GM12878 (cell line): ENCODE measurements around the gene TNRC18. TPM values are rescaled to one million over a fixed set of nuclear protein-coding genes. Genes with fewer than 3 reads are reported as not detected.
"Not testable (repeated sequence)": the region's sequence is repeated elsewhere in the genome, so short reads cannot be mapped to it uniquely, and the experiment has no call there.

Source experiments
- ATAC-seq: fragments of 200-7000 bp; cut with Tn5 transposase; 3 replicates; pipeline ENCODE4 v1.9.1; 2020; ENCODE audit warnings: mild to moderate bottlenecking, moderate library complexity
- BruUV-seq: library from RNA; stranded (reverse); fragments of 400-500 nt; replicated peaks from 2 replicates; lab custom pipeline; 2021; lab: Mats Ljungman, UMichigan
- CTCF ChIA-PET: fragments of 300-600 bp; sonication (Branson Sonifier 250); formaldehyde crosslinking; extraction: SDS; loops from one replicate; lab custom pipeline; 2021; ENCODE audit warnings: inconsistent platforms; lab: Yijun Ruan, JAX
- POLR2A ChIA-PET: fragments of 350-600 bp; formaldehyde crosslinking; extraction: SDS; loops from one replicate; lab custom pipeline; 2021; ENCODE audit warnings: inconsistent platforms; lab: Charles Lee
- RAD21 ChIA-PET: fragments of 300-600 bp; sonication (Branson Sonifier 250); formaldehyde crosslinking; loops from one replicate; lab custom pipeline; 2023; ENCODE audit warnings: antibody characterized with exemption; ENCODE audit not compliant: unreplicated experiment; lab: Charles Lee
- SMC1A ChIA-PET: fragments of 300-600 bp; sonication (Branson Sonifier 250); formaldehyde crosslinking; loops from one replicate; lab custom pipeline; 2023; ENCODE audit not compliant: unreplicated experiment, uncharacterized antibody; lab: Charles Lee
- DNase-seq: peaks from one replicate; pipeline ENCODE4 v3.0.0-alpha.2; 2011; ENCODE audit warnings: low read depth, low spot score
- FAIRE-seq: peaks from 3 replicates; lab custom pipeline; 2011; peaks lifted over from hg19 to GRCh38; lab: Jason Lieb, UNC
- H2AFZ ChIP-seq: 2 replicates; pipeline ENCODE4 v1.6.0; 2011; ENCODE audit warnings: low read depth, low read length, control low read depth; ENCODE audit not compliant: control insufficient read depth
- H3K27ac ChIP-seq: 2 replicates; pipeline ENCODE4 v1.5.1; 2011; ENCODE audit warnings: control low read depth; ENCODE audit not compliant: control insufficient read depth, insufficient read depth
- H3K27me3 ChIP-seq, 2 experiments: replicated peaks in 1 of 2; 2 replicates each; pipeline versions ENCODE4 v1.6.0 to v1.6.1; 2011; ENCODE audit warnings: low read length in 1 of 2; ENCODE audit not compliant: control insufficient read depth in 2 of 2, insufficient read depth in 2 of 2
- H3K36me3 ChIP-seq, 2 experiments: 2 replicates each; pipeline ENCODE4 v1.5.1; 2011; ENCODE audit warnings: low read length in 1 of 2; ENCODE audit not compliant: control insufficient read depth in 2 of 2, insufficient read depth in 2 of 2
- H3K4me1 ChIP-seq: 2 replicates; pipeline ENCODE4 v1.6.1; 2011; ENCODE audit warnings: mild to moderate bottlenecking, low read length, moderate library complexity, mixed read lengths; ENCODE audit not compliant: control insufficient read depth, insufficient read depth
- H3K4me2 ChIP-seq: 2 replicates; pipeline ENCODE4 v1.6.0; 2011; ENCODE audit warnings: control low read depth; ENCODE audit not compliant: control insufficient read depth, insufficient read depth
- H3K4me3 ChIP-seq: fragments of 200-600 bp; sonication (generic); 2 replicates; pipeline ENCODE4 v1.5.1; 2016
- H3K79me2 ChIP-seq: 2 replicates; pipeline ENCODE4 v1.6.0; 2011; ENCODE audit warnings: low read length; ENCODE audit not compliant: control insufficient read depth, insufficient read depth
- H3K9ac ChIP-seq: 2 replicates; pipeline ENCODE4 v1.8.0; 2011; ENCODE audit warnings: low read length, control low read depth, mixed read lengths; ENCODE audit not compliant: control insufficient read depth, insufficient read depth
- H3K9me3 ChIP-seq: replicated peaks from 3 replicates; pipeline ENCODE4 v1.5.1; 2011; ENCODE audit warnings: mild to moderate bottlenecking, low read length; ENCODE audit not compliant: control insufficient read depth, insufficient read depth
- H4K20me1 ChIP-seq: 2 replicates; pipeline ENCODE4 v1.6.0; 2011; ENCODE audit not compliant: control insufficient read depth, insufficient read depth
- CBX5 ChIP-seq: sonication (generic); IDR thresholded peaks from 2 replicates; pipeline ENCODE4 v1.6.1; 2016; ENCODE audit warnings: low read depth, moderate library complexity, mild to moderate bottlenecking, inconsistent platforms
- GATAD2B ChIP-seq: fragments of 450-650 bp; conservative IDR thresholded peaks from 2 replicates; pipeline ENCODE4 v1.6.1; 2017; ENCODE audit warnings: low read depth, mild to moderate bottlenecking, moderate library complexity
- MTA2 ChIP-seq: fragments of 450-650 bp; IDR thresholded peaks from 2 replicates; pipeline ENCODE4 v1.6.1; 2016; ENCODE audit warnings: low read depth, mild to moderate bottlenecking, moderate library complexity
- NR2C1 ChIP-seq: fragments of 450-650 bp; IDR thresholded peaks from 2 replicates; pipeline ENCODE4 v1.6.1; 2017; ENCODE audit warnings: antibody characterized with exemption, mild to moderate bottlenecking, moderate library complexity
- RELB ChIP-seq: fragments of 450-650 bp; IDR thresholded peaks from 2 replicates; pipeline ENCODE4 v1.6.1; 2017; ENCODE audit warnings: low read depth, mild to moderate bottlenecking, moderate library complexity
- TCF12 ChIP-seq: IDR thresholded peaks from 2 replicates; pipeline ENCODE4 v1.6.1; 2011; ENCODE audit warnings: low read depth, mild to moderate bottlenecking, low read length
- ZNF592 ChIP-seq: fragments of 450-650 bp; IDR thresholded peaks from 2 replicates; pipeline ENCODE4 v1.6.1; 2017; ENCODE audit warnings: mild to moderate bottlenecking, moderate library complexity
- WGBS: methylation state at CpG from one replicate; pipeline ENCODE4 v1.1.6; 2016; ENCODE audit warnings: low lambda C conversion rate; ENCODE audit not compliant: insufficient replicate concordance, insufficient coverage; ENCODE audit errors: missing lambda C conversion rate; 5-methylcytosine and 5-hydroxymethylcytosine counted together
- in situ Hi-C: fragments of 300-500 bp; cut with MboI; formaldehyde crosslinking; loops from 9 replicates; pipeline ENCODE4 v1.14.3; 2018; ENCODE audit warnings: mixed read lengths
- intact Hi-C: fragments of 100-400 bp; cut with micrococcal nuclease; formaldehyde crosslinking; loops from one replicate; pipeline ENCODE4 v1.14.2; 2022; ENCODE audit not compliant: unreplicated experiment
- polyA plus RNA-seq, 11 experiments: library from polyadenylated mRNA; depleted of rRNA in 4 of 11; unstranded in 6 of 11; stranded (reverse) in 5 of 11; fragments of >200 nt; fragmentation: Nextera tagmentation in 4 of 11; fragmentation: Illumina TruSeq in 1 of 11; extraction: Ambion mirVana in 4 of 11; extraction: Trizol in 1 of 11; gene quantifications; 1 replicate in 1 of 11; 2 replicates in 10 of 11; pipeline versions ENCODE4 v1.2.1 to v1.2.3, GENCODE V29; 2011 to 2016; ENCODE audit warnings: inconsistent platforms in 2 of 11, missing spikeins in 2 of 11, low read depth in 1 of 11
- total RNA-seq, 4 experiments: library from RNA; depleted of rRNA in 3 of 4; stranded (reverse); fragments of >200 nt in 3 of 4; fragmentation: Illumina TruSeq in 1 of 4; extraction: Trizol in 1 of 4; gene quantifications; 2 replicates each; pipeline versions ENCODE4 v1.2.1 to v1.2.3, GENCODE V29; 2013 to 2021

The TNRC18 gene
- total and polyA plus RNA-seq, 10 of the 15 experiments (the other 5 are each of a cell fraction or from before 2014, with no cell fraction given), result 0.02 to 31.7 (median 5.4) TPM

GRCh38 chr7:5287373-5287772 lies 136.3 kb downstream of the TNRC18 start:
- H3K4me3 ChIP-seq, POLR2A ChIA-PET: not testable (repeated sequence)

GRCh38 chr7:5286933-5287332 lies 136.7 kb downstream of the TNRC18 start:
- POLR2A ChIA-PET, result no interaction called here
- WGBS, result 53% methylated on average over 9 of the region's 9 CpGs
- CTCF ChIA-PET, result interaction anchor here (0.6 to 2.3 kb wide), 4 partner anchors 46 to 164 kb away, joined by 3 to 18 read pairs (median 4); no protein-coding TSS in a partner anchor
- ATAC-seq, result no peak
- no peak for DNase-seq
- in situ Hi-C loops (no loop called here), intact Hi-C loops (no loop called here)
- Histone ChIP-seq H3K27ac (no peak overlapping the region), H3K4me1 (no peaks in the 10 kb centered on the region), H3K4me3 (no peak overlapping the region), H3K4me2 (no peak overlapping the region), H4K20me1 (no peaks in the 10 kb centered on the region), H3K79me2 (no peaks in the 10 kb centered on the region), H3K27me3 (no peaks in the 10 kb centered on the region; a peak in 1 of 4 replicates), H3K9ac (no peak overlapping the region), H2AFZ (no peak overlapping the region), H3K9me3 (no peaks in the 10 kb centered on the region), H3K36me3 (no peaks in the 10 kb centered on the region)
- FAIRE-seq, result no peak
- RAD21 ChIA-PET, result interaction anchor here (1.3 kb wide), 1 partner anchor 47 kb away, joined by 4 read pairs; no protein-coding TSS in a partner anchor
- SMC1A ChIA-PET, result no interaction called here
- BruUV-seq, result no TSS peak
- TF ChIP-seq CBX5 (no peak), MTA2 (no peak), RELB (no peak), ZNF592 (no peak), TCF12 (no peak), GATAD2B (no peak), NR2C1 (no peak)

More at GRCh38 chr7:5287373-5287772, 136.3 kb downstream of the TNRC18 start:
- H3K4me1 ChIP-seq, H3K9ac ChIP-seq, H3K27me3 ChIP-seq, H3K79me2 ChIP-seq, FAIRE-seq, H3K36me3 ChIP-seq, intact Hi-C loops, DNase-seq, H3K9me3 ChIP-seq, SMC1A ChIA-PET, ATAC-seq, BruUV-seq, H3K4me2 ChIP-seq, H4K20me1 ChIP-seq, RAD21 ChIA-PET, H2AFZ ChIP-seq, H3K27ac ChIP-seq, in situ Hi-C loops: not testable (repeated sequence)
- CTCF ChIA-PET, result interaction anchor here (0.6 to 1.0 kb wide), 2 partner anchors 47 to 164 kb away, joined by 3 to 4 read pairs; no protein-coding TSS in a partner anchor
- 24% methylated on average over 5 of the region's 5 CpGs for WGBS
